OCI-LY7 (cell line): ENCODE data around the gene NCKAP5. TPM values are rescaled to one million over a fixed set of nuclear protein-coding genes. Genes with fewer than 3 reads are reported as not detected.

Experiments used
- BruUV-seq: library from RNA; stranded (reverse); fragments of 400-500 nt; replicated peaks from 2 replicates; lab custom pipeline; 2021; lab: Mats Ljungman, UMichigan
- CTCF ChIA-PET: fragments of 300-600 bp; sonication (Branson Sonifier 250); formaldehyde crosslinking; loops from one replicate; lab custom pipeline; 2022; ENCODE audit warnings: antibody characterized with exemption; ENCODE audit not compliant: unreplicated experiment; lab: Charles Lee
- POLR2A ChIA-PET: fragments of 300-600 bp; sonication (Branson Sonifier 250); formaldehyde crosslinking; loops from one replicate; lab custom pipeline; 2022; ENCODE audit warnings: antibody characterized with exemption; lab: Charles Lee
- DNase-seq: peaks from one replicate; pipeline ENCODE4 v3.0.0-alpha.2; 2015; ENCODE audit warnings: low spot score
- H2AFZ ChIP-seq: fragments of 200-600 bp; sonication (generic), shearing (Covaris generic); 2 replicates; pipeline ENCODE4 v1.6.1; 2014; ENCODE audit warnings: mild to moderate bottlenecking, antibody characterized with exemption, low read length, moderate library complexity
- H3K27ac ChIP-seq: fragments of 200-600 bp; sonication (generic); 2 replicates; pipeline ENCODE4 v1.5.1; 2014; ENCODE audit warnings: mixed run types, low read depth, mild to moderate bottlenecking, moderate library complexity, low read length, inconsistent platforms; ENCODE audit not compliant: poor library complexity, severe bottlenecking
- H3K36me3 ChIP-seq: fragments of 200-600 bp; sonication (generic); 2 replicates; pipeline ENCODE4 v1.6.1; 2014; ENCODE audit warnings: mild to moderate bottlenecking, antibody characterized with exemption, low read length, moderate library complexity, mixed read lengths; ENCODE audit not compliant: insufficient read depth
- H3K4me1 ChIP-seq: fragments of 200-600 bp; sonication (generic); 2 replicates; pipeline ENCODE4 v1.5.1; 2014; ENCODE audit warnings: mild to moderate bottlenecking, low read length; ENCODE audit not compliant: insufficient read depth, poor library complexity, severe bottlenecking
- H3K4me2 ChIP-seq: fragments of 200-600 bp; sonication (generic); 2 replicates; pipeline ENCODE4 v1.6.1; 2014; ENCODE audit warnings: mild to moderate bottlenecking, low read length
- H3K4me3 ChIP-seq: fragments of 200-600 bp; sonication (generic); 2 replicates; pipeline ENCODE4 v1.5.1; 2014; ENCODE audit warnings: mild to moderate bottlenecking, low read depth, low read length; ENCODE audit not compliant: poor library complexity, severe bottlenecking
- H3K79me2 ChIP-seq: fragments of 200-600 bp; sonication (generic); 2 replicates; pipeline ENCODE4 v1.6.1; 2016; ENCODE audit warnings: low read depth, mild to moderate bottlenecking, low read length, moderate library complexity, mixed read lengths; ENCODE audit not compliant: insufficient read depth
- H3K9me2 ChIP-seq: fragments of 200-600 bp; sonication (generic); 2 replicates; pipeline ENCODE4 v1.6.1; 2016; ENCODE audit warnings: mild to moderate bottlenecking, low read length, mixed read lengths; ENCODE audit not compliant: insufficient read depth
- H3K9me3 ChIP-seq: fragments of 200-600 bp; sonication (generic); 2 replicates; pipeline ENCODE4 v1.6.1; 2014; ENCODE audit warnings: mild to moderate bottlenecking, mixed run types, low read length, mixed read lengths
- H4K20me1 ChIP-seq: fragments of 200-600 bp; sonication (generic); 2 replicates; pipeline ENCODE4 v1.6.1; 2014; ENCODE audit warnings: mild to moderate bottlenecking, antibody characterized with exemption, low read length, moderate library complexity, mixed read lengths; ENCODE audit not compliant: insufficient read depth
- CTCF ChIP-seq: fragments of 200-600 bp; sonication (generic); conservative IDR thresholded peaks from 2 replicates; pipeline ENCODE4 v1.5.1; 2014; ENCODE audit warnings: mild to moderate bottlenecking, antibody characterized with exemption, low read length, moderate library complexity, mixed read lengths
- EZH2phosphoT487 ChIP-seq: fragments of 200-600 bp; sonication (generic); IDR thresholded peaks from 2 replicates; pipeline ENCODE4 v1.6.1; 2018; ENCODE audit warnings: low read depth, borderline replicate concordance, mild to moderate bottlenecking, mixed run types, antibody characterized with exemption, low read length, moderate library complexity, mixed read lengths
- intact Hi-C: fragments of 100-400 bp; cut with micrococcal nuclease; formaldehyde crosslinking; loops from one replicate; pipeline ENCODE4 v1.10.0; 2022; ENCODE audit not compliant: unreplicated experiment
- total RNA-seq, 2 experiments: library from RNA; depleted of rRNA in 1 of 2; stranded (reverse); fragments of >200 nt in 1 of 2; shearing (Covaris generic) in 1 of 2; gene quantifications; 2 replicates each; pipeline ENCODE4 v1.2.3, GENCODE V29; 2014 to 2022

The NCKAP5 gene
- total RNA-seq, 2 experiments from 2014 or later, result not detected

GRCh38 chr2:132747046-132747445 lies 821.2 kb downstream of the NCKAP5 start:
- Histone ChIP-seq H2AFZ (no peak overlapping the region), H3K9me2 (no peaks in the 10 kb centered on the region), H3K4me2 (no peak overlapping the region), H3K79me2 (no peaks in the 10 kb centered on the region), H3K4me1 (no peaks in the 10 kb centered on the region), H4K20me1 (no peaks in the 10 kb centered on the region), H3K27ac (no peak overlapping the region), H3K36me3 (no peaks in the 10 kb centered on the region), H3K9me3 (no peaks in the 10 kb centered on the region), H3K4me3 (no peak overlapping the region)
- intact Hi-C loops, result no loop called here
- TF ChIP-seq CTCF (no peak), EZH2phosphoT487 (no peak)
- no peak for DNase-seq
- ChIA-PET POLR2A (interaction anchor here (0.6 to 1.3 kb wide), 3 partner anchors 11 to 358 kb away, joined by 3 to 4 read pairs (median 3); no protein-coding TSS in a partner anchor), CTCF (no interaction called here)
- no TSS peak for BruUV-seq

GRCh38 chr2:132741754-132742153 lies 826.5 kb downstream of the NCKAP5 start:
- Histone ChIP-seq H3K4me1 (no peaks in the 10 kb centered on the region), H3K4me2 (no peak overlapping the region), H3K9me3 (no peaks in the 10 kb centered on the region), H3K9me2 (no peaks in the 10 kb centered on the region), H3K36me3 (no peaks in the 10 kb centered on the region), H4K20me1 (no peaks in the 10 kb centered on the region), H3K27ac (no peak overlapping the region), H3K79me2 (no peaks in the 10 kb centered on the region), H3K4me3 (no peak overlapping the region), H2AFZ (no peak overlapping the region)
- no TSS peak for BruUV-seq
- DNase-seq, result no peak
- no peak for TF ChIP-seq CTCF
- intact Hi-C loops, result no loop called here
- ChIA-PET POLR2A (interaction anchor here (0.9 kb wide), 1 partner anchor 36 kb away, joined by 3 read pairs; no protein-coding TSS in a partner anchor), CTCF (no interaction called here)

GRCh38 chr2:132740081-132740720 lies 828.1 kb downstream of the NCKAP5 start:
- Histone ChIP-seq H2AFZ (no peak overlapping the region), H3K4me1 (no peaks in the 10 kb centered on the region), H3K9me2 (no peaks in the 10 kb centered on the region), H3K9me3 (no peaks in the 10 kb centered on the region), H3K79me2 (no peaks in the 10 kb centered on the region), H3K27ac (no peak overlapping the region), H3K36me3 (no peaks in the 10 kb centered on the region), H3K4me3 (no peak overlapping the region), H4K20me1 (no peaks in the 10 kb centered on the region), H3K4me2 (no peak overlapping the region)
- no peak for DNase-seq
- intact Hi-C loops, result no loop called here
- TF ChIP-seq CTCF, result no peak
- no peak for TF ChIP-seq EZH2phosphoT487
- BruUV-seq, result no TSS peak
- POLR2A ChIA-PET, result interaction anchor here (0.6 kb wide), 2 partner anchors 125 to 348 kb away, joined by 3 to 4 read pairs; no protein-coding TSS in a partner anchor
- CTCF ChIA-PET, result no interaction called here
